Spleen (tissue), 11 donors: ENCODE data around the gene PPP4R3A. TPM values are rescaled to one million over a fixed set of nuclear protein-coding genes. Genes with fewer than 3 reads are reported as not detected.
A peak's percentile ranks its signal among the peaks of the same experiment; 100 is the strongest.

Experiments
- DNase-seq: peaks from one replicate; pipeline ENCODE4 v3.0.0-alpha.2; 2020
- H3K27ac ChIP-seq, 8 donors: fragments of 200-600 bp; sonication (generic) in 7 of 8; 1 replicate in 4 of 8; 2 replicates in 4 of 8; pipeline versions ENCODE4 v1.5.0 to v1.8.0; 2016 to 2021; ENCODE audit warnings: inconsistent platforms in 4 of 8, mild to moderate bottlenecking in 4 of 8, moderate library complexity in 1 of 8
- H3K27me3 ChIP-seq, 7 donors: fragments of 200-600 bp; sonication (generic) in 6 of 7; replicated peaks in 1 of 7; 1 replicate in 4 of 7; 2 replicates in 3 of 7; pipeline versions ENCODE4 v1.5.0 to v1.8.0; 2016 to 2021; ENCODE audit warnings: inconsistent platforms in 3 of 7, mild to moderate bottlenecking in 1 of 7
- H3K36me3 ChIP-seq, 6 donors: fragments of 200-600 bp; sonication (generic) in 5 of 6; 1 replicate in 4 of 6; 2 replicates in 2 of 6; pipeline versions ENCODE4 v1.5.0 to v1.8.0; 2016 to 2021; ENCODE audit warnings: inconsistent platforms in 2 of 6
- H3K4me1 ChIP-seq, 6 donors: fragments of 200-600 bp; sonication (generic) in 5 of 6; 1 replicate in 3 of 6; 2 replicates in 3 of 6; pipeline versions ENCODE4 v1.5.0 to v1.8.0; 2016 to 2021; ENCODE audit warnings: inconsistent platforms in 3 of 6
- H3K4me3 ChIP-seq, 8 donors: fragments of 200-600 bp; sonication (generic) in 7 of 8; 1 replicate in 4 of 8; 2 replicates in 4 of 8; pipeline versions ENCODE4 v1.5.0 to v1.8.0; 2016 to 2021; ENCODE audit warnings: inconsistent platforms in 4 of 8, mild to moderate bottlenecking in 4 of 8, moderate library complexity in 2 of 8
- H3K9me3 ChIP-seq, 8 donors: fragments of 200-600 bp; sonication (generic) in 7 of 8; 1 replicate in 4 of 8; 2 replicates in 4 of 8; pipeline versions ENCODE4 v1.5.0 to v1.8.0; 2016 to 2021; ENCODE audit warnings: inconsistent platforms in 4 of 8
- POLR2A ChIP-seq, 3 donors: fragments of 450-650 bp; IDR thresholded peaks; one replicate each; pipeline ENCODE4 v1.5.1; 2017; ENCODE audit warnings: antibody characterized with exemption in 3 of 3, mild to moderate bottlenecking in 1 of 3
- POLR2AphosphoS5 ChIP-seq, 3 donors: sonication (generic); formaldehyde crosslinking; IDR thresholded peaks; one replicate each; pipeline ENCODE4 v1.5.1; 2017; ENCODE audit warnings: antibody characterized with exemption in 3 of 3
- WGBS, 5 donors: extraction: QIAGEN DNeasy Blood & Tissue Kit in 3 of 5; methylation state at CpG; one replicate each; pipeline versions ENCODE4 v1.1.5 to v1.1.7; 2013 to 2018; 5-methylcytosine and 5-hydroxymethylcytosine counted together
- intact Hi-C: fragments of 100-400 bp; cut with DNase I; formaldehyde crosslinking; loops from one replicate; pipeline ENCODE4 v1.15.0; 2023; ENCODE audit warnings: low total_unique reads
- polyA plus RNA-seq, 3 donors: library from polyadenylated mRNA; stranded (reverse); fragments of 200-250 nt; gene quantifications; one replicate each; pipeline ENCODE4 v1.2.1, GENCODE V29; 2013
- total RNA-seq, 7 donors: library from RNA; depleted of rRNA in 3 of 7; stranded (reverse); fragments of >200 nt in 3 of 7; fragmentation: NEBNext Ultra II Directional in 4 of 7; extraction: Animal tissue kit (Norgen Biotek cat#: 25700) in 4 of 7; gene quantifications; one replicate each; pipeline versions ENCODE4 v1.1.0 to v1.2.1, GENCODE V29; 2016 to 2021
- TF ChIP-seq, protein P1 (sequence below), 11 experiments: fragments of 200-600 bp in 7 of 11; fragments of 450-650 bp in 4 of 11; sonication (generic) in 4 of 11; IDR thresholded peaks in 8 of 11; conservative IDR thresholded peaks in 3 of 11; 1 replicate in 7 of 11; 2 replicates in 4 of 11; pipeline versions ENCODE4 v1.4.0 to v1.8.0; 2016 to 2021; ENCODE audit warnings: antibody characterized with exemption in 11 of 11, inconsistent platforms in 4 of 11, mild to moderate bottlenecking in 1 of 11
- donor health status: healthy with polysubstance abuse.
- donor health status: DM: no; HTN: no; CAD: no; lungs with moderate emphysema.
- donor health status: DM: no; HTN: no; CAD: no.
- donor health status: Bipolar disorder and iron deficiency.
- donor health status: healthy.
- donor health status: DM: no; HTN: no; CAD: no.
- donor health status: DM: yes; HTN: yes; CAD: no.

The PPP4R3A gene
- total and polyA plus RNA-seq, 10 donors, result 53.9 to 119 (median 105) TPM

DNA sequence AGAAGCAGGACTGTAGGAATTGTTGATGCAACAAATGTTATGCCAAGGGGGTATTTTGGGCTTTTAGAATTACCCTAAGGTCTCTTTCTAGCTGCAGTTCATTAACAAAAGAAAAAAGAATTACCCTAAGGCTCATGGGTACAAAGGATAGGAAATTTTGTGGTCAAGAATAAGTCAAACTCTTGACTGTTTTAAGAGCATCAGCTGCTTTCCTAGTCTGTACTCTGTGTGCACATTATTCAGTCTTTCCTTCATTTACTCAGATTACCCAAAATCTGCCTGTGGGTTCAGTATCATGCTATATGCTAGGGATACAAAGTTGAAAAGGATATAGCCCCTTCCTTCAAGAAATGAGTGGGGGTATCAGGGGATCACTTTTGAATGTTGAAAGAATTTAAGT, 56.0 kb downstream of the PPP4R3A start:
- Histone ChIP-seq H3K36me3 (peaks cover 2 to 51% (median 37%) of the 10 kb centered on the region in 6 donors), H3K27me3 (no peaks in the 10 kb centered on the region), H3K4me1 (peaks cover 0 to 11% (median 0%) of the 10 kb centered on the region in 6 donors), H3K9me3 (no peaks in the 10 kb centered on the region), H3K4me3 (no peak overlapping the region), H3K27ac (no peak overlapping the region)
- intact Hi-C loops, result no loop called here
- DNase-seq, result no peak
- TF ChIP-seq POLR2AphosphoS5 (IDR thresholded peaks at IDR 0.05) (no peak), POLR2A (IDR thresholded peaks at IDR 0.05) (no peak)
- TF ChIP-seq, protein P1, sequence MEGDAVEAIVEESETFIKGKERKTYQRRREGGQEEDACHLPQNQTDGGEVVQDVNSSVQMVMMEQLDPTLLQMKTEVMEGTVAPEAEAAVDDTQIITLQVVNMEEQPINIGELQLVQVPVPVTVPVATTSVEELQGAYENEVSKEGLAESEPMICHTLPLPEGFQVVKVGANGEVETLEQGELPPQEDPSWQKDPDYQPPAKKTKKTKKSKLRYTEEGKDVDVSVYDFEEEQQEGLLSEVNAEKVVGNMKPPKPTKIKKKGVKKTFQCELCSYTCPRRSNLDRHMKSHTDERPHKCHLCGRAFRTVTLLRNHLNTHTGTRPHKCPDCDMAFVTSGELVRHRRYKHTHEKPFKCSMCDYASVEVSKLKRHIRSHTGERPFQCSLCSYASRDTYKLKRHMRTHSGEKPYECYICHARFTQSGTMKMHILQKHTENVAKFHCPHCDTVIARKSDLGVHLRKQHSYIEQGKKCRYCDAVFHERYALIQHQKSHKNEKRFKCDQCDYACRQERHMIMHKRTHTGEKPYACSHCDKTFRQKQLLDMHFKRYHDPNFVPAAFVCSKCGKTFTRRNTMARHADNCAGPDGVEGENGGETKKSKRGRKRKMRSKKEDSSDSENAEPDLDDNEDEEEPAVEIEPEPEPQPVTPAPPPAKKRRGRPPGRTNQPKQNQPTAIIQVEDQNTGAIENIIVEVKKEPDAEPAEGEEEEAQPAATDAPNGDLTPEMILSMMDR (IDR thresholded peaks at IDR 0.05 in 8 of 11, conservative IDR thresholded peaks at IDR 0.05 in 3 of 11), result no peak

DNA sequence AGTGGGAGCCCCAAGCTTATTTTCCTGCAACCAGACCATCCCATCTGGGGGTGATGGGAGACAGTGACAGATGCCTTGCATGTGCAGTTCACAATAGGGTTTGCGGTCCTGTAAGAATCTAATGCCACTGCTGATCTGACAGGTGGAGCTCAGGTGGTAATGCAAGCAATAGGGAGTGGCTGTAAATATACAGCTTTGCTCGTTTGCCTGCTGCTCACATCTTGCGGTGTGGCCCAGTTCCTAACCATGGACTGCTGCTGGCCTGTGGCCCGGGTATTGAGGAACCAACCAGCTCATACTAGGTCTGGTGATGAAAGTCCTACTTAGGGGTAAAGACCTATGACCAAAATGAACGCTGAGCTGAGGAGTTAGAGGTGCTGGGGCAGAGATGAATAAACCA, 56.4 kb downstream of the PPP4R3A start:
- TF ChIP-seq, protein P1 (IDR thresholded peaks at IDR 0.05 in 8 of 11, conservative IDR thresholded peaks at IDR 0.05 in 3 of 11), result no peak
- TF ChIP-seq POLR2A (IDR thresholded peaks at IDR 0.05), result no peak
- peak in 2 of 3 donors; percentile 18 to 54 for TF ChIP-seq POLR2AphosphoS5 (IDR thresholded peaks at IDR 0.05)
- H3K9me3 ChIP-seq, result no peaks in the 10 kb centered on the region

DNA sequence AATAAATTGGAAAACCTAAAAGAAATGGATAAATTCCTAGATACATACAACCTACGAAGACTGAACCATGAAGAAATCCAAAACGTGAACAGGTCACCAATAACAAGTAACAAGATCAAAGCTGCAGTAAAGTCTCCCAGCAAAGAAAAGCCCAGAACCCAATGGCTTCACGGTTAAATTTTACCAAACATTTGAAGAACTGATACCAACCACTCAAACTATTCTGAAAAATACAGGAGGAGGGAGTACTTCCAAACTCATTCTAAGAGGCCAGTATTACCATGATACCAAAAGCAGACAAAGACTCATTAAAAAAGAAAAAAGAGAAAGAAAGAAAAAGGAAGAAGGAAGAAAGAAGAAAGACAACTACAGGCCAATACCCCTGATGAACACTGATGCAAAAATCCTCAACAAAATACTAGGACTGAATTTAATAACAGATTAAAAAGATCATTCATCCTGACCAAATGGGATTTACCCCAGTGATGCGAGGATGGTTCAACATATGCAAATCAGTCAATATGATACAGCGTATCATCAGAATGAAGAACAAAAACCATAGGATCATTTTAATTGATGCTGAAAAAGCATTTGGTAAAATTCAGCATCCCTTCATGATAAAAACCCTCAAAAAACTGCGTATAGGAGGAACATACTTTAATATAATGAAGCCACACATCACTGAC, 65.6 kb downstream of the PPP4R3A start:
- H3K4me1 ChIP-seq, result no peaks in the 10 kb centered on the region
- no peak overlapping the region for H3K27ac ChIP-seq
- no peak overlapping the region for H3K4me3 ChIP-seq
- no peak for DNase-seq
- no peaks in the 10 kb centered on the region for H3K36me3 ChIP-seq
- peaks cover 0 to 3% (median 0%) of the 10 kb centered on the region in 8 donors for H3K9me3 ChIP-seq
- WGBS, 5 donors, result 76 to 89% (median 84%) methylated on average over 6 of the region's 6 CpGs
- peaks cover 0 to 4% (median 0%) of the 10 kb centered on the region in 7 donors for H3K27me3 ChIP-seq
- intact Hi-C loops, result no loop called here
- TF ChIP-seq POLR2AphosphoS5 (IDR thresholded peaks at IDR 0.05) (no peak), POLR2A (IDR thresholded peaks at IDR 0.05) (no peak)
- TF ChIP-seq, protein P1 (IDR thresholded peaks at IDR 0.05 in 8 of 11, conservative IDR thresholded peaks at IDR 0.05 in 3 of 11), result no peak

More for the DNA sequence above, 56.4 kb downstream of the PPP4R3A start:
- Histone ChIP-seq H3K4me1 (peaks cover 0 to 11% (median 0%) of the 10 kb centered on the region in 6 donors), H3K4me3 (no peak overlapping the region), H3K27me3 (no peaks in the 10 kb centered on the region), H3K27ac (no peak overlapping the region), H3K36me3 (peaks cover 0 to 47% (median 33%) of the 10 kb centered on the region in 6 donors)
- no peak for DNase-seq
- intact Hi-C loops, result no loop called here
- WGBS, 5 donors, result 80 to 92% (median 86%) methylated on average over 5 of the region's 5 CpGs

DNA sequence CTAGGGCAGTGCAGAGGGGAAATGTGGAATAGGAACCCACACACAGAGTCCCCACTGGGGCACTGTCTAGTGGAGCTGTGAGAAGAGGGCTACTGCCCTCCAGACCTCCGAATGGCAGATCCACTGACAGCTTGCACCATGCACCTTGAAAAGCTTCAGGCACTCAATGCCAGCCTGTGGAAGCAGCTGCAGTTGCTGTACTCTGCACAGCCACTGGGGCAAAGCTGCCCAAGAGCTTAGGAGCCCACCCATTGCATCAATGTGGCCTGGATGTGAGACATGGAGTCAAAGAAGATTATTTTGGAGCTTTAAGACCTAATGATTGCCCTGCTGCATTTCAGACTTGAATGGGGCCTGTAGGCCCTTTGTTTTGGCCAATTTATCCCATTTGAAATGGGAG, 70.8 kb downstream of the PPP4R3A start:
- DNase-seq, result no peak
- 83 to 100% (median 92%) methylated on average over 1 of the region's 1 CpG for WGBS, 5 donors
- H3K27ac ChIP-seq, result no peak overlapping the region
- intact Hi-C loops, result no loop called here
- TF ChIP-seq POLR2AphosphoS5 (IDR thresholded peaks at IDR 0.05), result no peak
- TF ChIP-seq, protein P1 (IDR thresholded peaks at IDR 0.05 in 8 of 11, conservative IDR thresholded peaks at IDR 0.05 in 3 of 11), result no peak
- TF ChIP-seq POLR2A (IDR thresholded peaks at IDR 0.05), result no peak
- H3K36me3 ChIP-seq, result peaks cover 0 to 7% (median 0%) of the 10 kb centered on the region in 6 donors
- H3K9me3 ChIP-seq, result peaks cover 0 to 14% (median 7%) of the 10 kb centered on the region in 8 donors
- H3K4me1 ChIP-seq, result no peaks in the 10 kb centered on the region
- H3K27me3 ChIP-seq, result peaks cover 0 to 4% (median 0%) of the 10 kb centered on the region in 7 donors
- no peak overlapping the region for H3K4me3 ChIP-seq
